Astrocyte (in vitro differentiated cells and primary cell): ENCODE results near the gene FABP7. TPM values are rescaled to one million over a fixed set of nuclear protein-coding genes. Genes with fewer than 3 reads are reported as not detected.
"Not testable (repeated sequence)": the region's sequence is repeated elsewhere in the genome, so short reads cannot be mapped to it uniquely, and the experiment has no call there.

ENCODE experiments used
- DNase-seq: peaks from one replicate; pipeline ENCODE4 v3.0.0-alpha.2; 2010; ENCODE audit warnings: low read depth
- FAIRE-seq: peaks from 2 replicates; lab custom pipeline; 2011; peaks lifted over from hg19 to GRCh38; lab: Jason Lieb, UNC
- H2AFZ ChIP-seq: 2 replicates; pipeline ENCODE4 v1.6.0; 2012; ENCODE audit warnings: low read depth, low read length, inconsistent platforms
- H3K27ac ChIP-seq: 2 replicates; pipeline ENCODE4 v1.5.1; 2011; ENCODE audit warnings: low read depth, low read length, inconsistent platforms
- H3K27me3 ChIP-seq: 2 replicates; pipeline ENCODE4 v1.6.0; 2011; ENCODE audit warnings: low read length, inconsistent platforms; ENCODE audit not compliant: insufficient read depth
- H3K36me3 ChIP-seq: 2 replicates; pipeline ENCODE4 v1.5.1; 2011; ENCODE audit warnings: low read length, inconsistent platforms; ENCODE audit not compliant: insufficient read depth
- H3K4me1 ChIP-seq: 2 replicates; pipeline ENCODE4 v1.5.1; 2011; ENCODE audit warnings: low read length, inconsistent platforms; ENCODE audit not compliant: insufficient read depth
- H3K4me2 ChIP-seq: 2 replicates; pipeline ENCODE4 v1.6.0; 2012; ENCODE audit warnings: low read length, inconsistent platforms
- H3K4me3 ChIP-seq: 2 replicates; pipeline ENCODE4 v1.5.1; 2011; ENCODE audit warnings: low read depth, mild to moderate bottlenecking, low read length, inconsistent platforms; ENCODE audit not compliant: insufficient read depth
- H3K79me2 ChIP-seq: 2 replicates; pipeline ENCODE4 v1.6.0; 2012; ENCODE audit warnings: mild to moderate bottlenecking, low read length, inconsistent platforms; ENCODE audit not compliant: insufficient read depth
- H3K9ac ChIP-seq: 2 replicates; pipeline ENCODE4 v1.6.0; 2012; ENCODE audit warnings: mild to moderate bottlenecking, low read length, inconsistent platforms
- H3K9me3 ChIP-seq: 2 replicates; pipeline ENCODE4 v1.5.1; 2012; ENCODE audit warnings: low read depth, mild to moderate bottlenecking, low read length, inconsistent platforms; ENCODE audit not compliant: insufficient read depth
- H4K20me1 ChIP-seq: 2 replicates; pipeline ENCODE4 v1.6.0; 2012; ENCODE audit warnings: low read length, inconsistent platforms; ENCODE audit not compliant: insufficient read depth
- H3K27ac Mint-ChIP-seq: one replicate; pipeline ENCODE4 v1.8.0; 2021; ENCODE audit warnings: mild to moderate bottlenecking, mixed read lengths; ENCODE audit not compliant: unreplicated experiment
- H3K27me3 Mint-ChIP-seq: one replicate; pipeline ENCODE4 v1.8.0; 2021; ENCODE audit warnings: low read depth, mixed read lengths; ENCODE audit not compliant: unreplicated experiment
- H3K36me3 Mint-ChIP-seq: one replicate; pipeline ENCODE4 v1.8.0; 2021; ENCODE audit warnings: low read depth, mixed read lengths; ENCODE audit not compliant: unreplicated experiment
- H3K4me1 Mint-ChIP-seq: one replicate; pipeline ENCODE4 v1.8.0; 2021; ENCODE audit warnings: low read depth, mixed read lengths; ENCODE audit not compliant: unreplicated experiment
- H3K4me3 Mint-ChIP-seq: one replicate; pipeline ENCODE4 v1.8.0; 2021; ENCODE audit warnings: mild to moderate bottlenecking, moderate library complexity, mixed read lengths; ENCODE audit not compliant: unreplicated experiment
- H3K9me3 Mint-ChIP-seq: one replicate; pipeline ENCODE4 v1.8.0; 2021; ENCODE audit warnings: mild to moderate bottlenecking, mixed read lengths; ENCODE audit not compliant: unreplicated experiment
- EZH2 ChIP-seq: IDR thresholded peaks from 2 replicates; pipeline ENCODE4 v1.6.1; 2012; ENCODE audit warnings: mild to moderate bottlenecking, low read length, inconsistent platforms; ENCODE audit not compliant: insufficient read depth
- total RNA-seq: library from RNA; stranded (reverse); gene quantifications from 2 replicates; pipeline ENCODE4 v1.2.1, GENCODE V29; 2021
- TF ChIP-seq, protein P1 (sequence below): IDR thresholded peaks from 2 replicates; pipeline ENCODE4 v1.5.1; 2011; ENCODE audit warnings: low read depth, mild to moderate bottlenecking, inconsistent platforms, low read length, moderate library complexity; ENCODE audit not compliant: insufficient read depth

Gene FABP7
- total RNA-seq, 1 donor from 2014 or later: 1.1 TPM

DNA sequence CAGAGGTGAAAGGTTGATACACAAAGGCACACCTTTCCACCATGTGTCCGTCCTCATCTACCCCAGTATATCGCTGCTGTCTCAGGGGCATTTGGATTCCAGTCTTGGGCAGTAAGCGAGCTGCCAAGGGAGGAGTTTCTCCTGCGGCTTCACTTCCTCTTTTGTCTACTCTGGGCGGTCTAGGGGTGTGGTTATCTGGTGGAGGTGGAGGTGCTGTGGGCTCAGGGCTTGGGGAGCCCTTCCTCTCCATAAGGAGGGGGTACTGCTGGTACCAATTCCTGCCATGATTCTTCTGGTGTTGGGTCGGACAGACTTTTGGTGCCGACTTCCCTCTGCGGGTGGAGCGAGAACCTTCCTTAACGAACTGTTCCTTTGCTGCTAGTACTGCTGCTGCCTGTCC, 31.9 kb upstream of the FABP7 start:
- H3K4me2 ChIP-seq: no peak overlapping the region
- H3K4me3 Mint-ChIP-seq: no peak overlapping the region
- no peak overlapping the region for H2AFZ ChIP-seq
- peaks cover 7% of the 10 kb centered on the region for H3K9me3 Mint-ChIP-seq
- H4K20me1 ChIP-seq: no peaks in the 10 kb centered on the region
- H3K4me3 ChIP-seq: no peak overlapping the region
- DNase-seq (no peak), FAIRE-seq (no peak)
- no peaks in the 10 kb centered on the region for H3K27me3 ChIP-seq
- no peaks in the 10 kb centered on the region for H3K9me3 ChIP-seq
- H3K4me1 Mint-ChIP-seq: no peaks in the 10 kb centered on the region
- H3K27me3 Mint-ChIP-seq: no peaks in the 10 kb centered on the region
- H3K36me3 Mint-ChIP-seq: no peaks in the 10 kb centered on the region
- H3K9ac ChIP-seq: no peak overlapping the region
- H3K36me3 ChIP-seq: no peaks in the 10 kb centered on the region
- H3K27ac ChIP-seq: no peak overlapping the region
- H3K27ac Mint-ChIP-seq: no peak overlapping the region
- TF ChIP-seq, protein P1, sequence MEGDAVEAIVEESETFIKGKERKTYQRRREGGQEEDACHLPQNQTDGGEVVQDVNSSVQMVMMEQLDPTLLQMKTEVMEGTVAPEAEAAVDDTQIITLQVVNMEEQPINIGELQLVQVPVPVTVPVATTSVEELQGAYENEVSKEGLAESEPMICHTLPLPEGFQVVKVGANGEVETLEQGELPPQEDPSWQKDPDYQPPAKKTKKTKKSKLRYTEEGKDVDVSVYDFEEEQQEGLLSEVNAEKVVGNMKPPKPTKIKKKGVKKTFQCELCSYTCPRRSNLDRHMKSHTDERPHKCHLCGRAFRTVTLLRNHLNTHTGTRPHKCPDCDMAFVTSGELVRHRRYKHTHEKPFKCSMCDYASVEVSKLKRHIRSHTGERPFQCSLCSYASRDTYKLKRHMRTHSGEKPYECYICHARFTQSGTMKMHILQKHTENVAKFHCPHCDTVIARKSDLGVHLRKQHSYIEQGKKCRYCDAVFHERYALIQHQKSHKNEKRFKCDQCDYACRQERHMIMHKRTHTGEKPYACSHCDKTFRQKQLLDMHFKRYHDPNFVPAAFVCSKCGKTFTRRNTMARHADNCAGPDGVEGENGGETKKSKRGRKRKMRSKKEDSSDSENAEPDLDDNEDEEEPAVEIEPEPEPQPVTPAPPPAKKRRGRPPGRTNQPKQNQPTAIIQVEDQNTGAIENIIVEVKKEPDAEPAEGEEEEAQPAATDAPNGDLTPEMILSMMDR: no peak
- no peak for TF ChIP-seq EZH2
- H3K79me2 ChIP-seq: no peaks in the 10 kb centered on the region
- no peaks in the 10 kb centered on the region for H3K4me1 ChIP-seq

DNA sequence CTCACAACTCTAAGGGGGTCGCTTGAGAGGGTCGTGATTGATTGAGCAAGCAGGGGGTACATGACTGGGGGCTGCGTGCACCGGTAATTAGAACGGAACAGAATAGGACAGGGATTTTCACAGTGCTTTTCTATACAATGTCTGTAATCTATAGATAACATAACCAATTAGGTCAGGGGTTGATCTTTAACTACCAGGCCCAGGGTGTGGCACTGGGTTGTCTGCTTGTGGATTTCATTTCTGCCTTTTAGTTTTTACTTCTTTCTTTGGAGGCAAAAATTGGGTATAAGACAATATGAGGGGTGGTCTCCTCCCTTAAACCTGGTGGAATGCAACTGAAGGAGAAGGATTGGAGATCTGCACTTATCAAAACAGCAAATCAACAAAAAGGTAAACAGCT, 30.6 kb upstream of the FABP7 start:
- H3K9me3 Mint-ChIP-seq, H3K4me1 Mint-ChIP-seq, H3K27ac Mint-ChIP-seq, H2AFZ ChIP-seq, FAIRE-seq, H3K27me3 Mint-ChIP-seq, H4K20me1 ChIP-seq, H3K36me3 ChIP-seq, H3K9ac ChIP-seq, DNase-seq, H3K79me2 ChIP-seq, H3K4me3 ChIP-seq, H3K4me2 ChIP-seq, H3K4me3 Mint-ChIP-seq, H3K9me3 ChIP-seq, H3K27me3 ChIP-seq, H3K36me3 Mint-ChIP-seq, H3K27ac ChIP-seq, H3K4me1 ChIP-seq: not testable (repeated sequence)

DNA sequence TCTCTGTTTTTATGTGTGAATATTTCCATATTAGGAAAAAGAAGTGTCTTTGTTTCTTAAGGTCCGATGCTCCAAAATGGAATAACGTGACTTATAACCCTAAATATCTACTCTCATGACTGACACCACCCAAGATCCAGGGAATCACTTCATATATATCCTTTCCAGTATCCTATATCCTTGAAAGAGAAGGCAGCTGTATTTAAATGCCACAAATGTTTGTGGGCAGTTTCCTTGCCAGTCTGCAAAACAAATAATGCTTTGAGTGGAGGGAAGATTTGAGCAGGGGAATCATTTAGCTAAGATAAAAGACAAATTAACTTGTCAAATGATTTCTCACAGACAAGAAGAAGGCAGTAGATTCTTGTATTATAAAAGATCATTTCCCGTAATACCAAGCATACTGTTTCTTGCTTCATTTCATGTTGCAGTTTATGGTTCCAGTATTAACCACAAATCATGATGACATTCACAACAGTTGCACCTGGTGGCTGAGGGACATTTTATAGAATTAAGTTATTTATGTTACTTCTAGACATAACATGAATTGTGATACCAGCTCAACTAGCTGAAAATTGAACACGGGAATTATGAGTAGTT, 30.0 kb upstream of the FABP7 start:
- no peak for FAIRE-seq
- H3K4me3 ChIP-seq: no peak overlapping the region
- H3K4me1 Mint-ChIP-seq: no peaks in the 10 kb centered on the region

More for the DNA sequence above, 30.0 kb upstream of the FABP7 start:
- Histone ChIP-seq H3K9me3 (no peaks in the 10 kb centered on the region), H3K27ac (no peak overlapping the region), H3K4me1 (no peaks in the 10 kb centered on the region), H4K20me1 (no peaks in the 10 kb centered on the region), H2AFZ (no peak overlapping the region), H3K27me3 (no peaks in the 10 kb centered on the region), H3K79me2 (no peaks in the 10 kb centered on the region), H3K36me3 (no peaks in the 10 kb centered on the region), H3K4me2 (no peak overlapping the region), H3K9ac (no peak overlapping the region)
- Mint-ChIP-seq H3K9me3 (peaks cover 5% of the 10 kb centered on the region), H3K36me3 (no peaks in the 10 kb centered on the region), H3K27me3 (no peaks in the 10 kb centered on the region), H3K27ac (no peak overlapping the region), H3K4me3 (no peak overlapping the region)
- no peak for DNase-seq
- TF ChIP-seq, protein P1: no peak
- no peak for TF ChIP-seq EZH2
